ENCODE results near the gene DUSP15. TPM values are rescaled to one million over a fixed set of nuclear protein-coding genes. Genes with fewer than 3 reads are reported as not detected.
"Not testable (repeated sequence)": the region's sequence is repeated elsewhere in the genome, so short reads cannot be mapped to it uniquely, and the experiment has no call there.

Gene DUSP15
- total RNA-seq, 1 donor from 2014 or later = 5.1 TPM

GRCh38 chr20:31819083-31819784 is 51.1 kb downstream of the DUSP15 start, which contains the start of gene MYLK2:
Gene MYLK2 (plus strand): TSS chr20:31819356. CDS start chr20:31819581, 225 bp downstream.
- peaks cover 45% of the 10 kb centered on the region for H3K4me1 ChIP-seq
- TF ChIP-seq CTCF (IDR thresholded peaks at IDR 0.05; ENCODE audit: borderline replicate concordance) = no peak
- intact Hi-C loops (cut with micrococcal nuclease) = no loop called here
- peak; percentile 54 for DNase-seq
- H3K9me3 ChIP-seq (replicated peaks) = no peaks in the 10 kb centered on the region
- no peak within 1 kb of the TSS for H3K4me3 ChIP-seq
- H3K36me3 ChIP-seq = no peaks in the 10 kb centered on the region
- no peaks in the 10 kb centered on the region for H3K27me3 ChIP-seq (ENCODE audit: low read depth)
- H3K27ac ChIP-seq (replicated peaks) = no peak within 1 kb of the TSS

- no peak for TF ChIP-seq CTCF (IDR thresholded peaks at IDR 0.05; ENCODE audit: borderline replicate concordance)
- Histone ChIP-seq H3K4me1 (peaks cover 49% of the 10 kb centered on the region), H3K27ac (replicated peaks) (no peak overlapping the region), H3K27me3 (ENCODE audit: low read depth) (no peaks in the 10 kb centered on the region), H3K36me3 (no peaks in the 10 kb centered on the region), H3K4me3 (no peak overlapping the region), H3K9me3 (replicated peaks) (no peaks in the 10 kb centered on the region)
- no peak for DNase-seq
- intact Hi-C loops (cut with micrococcal nuclease) = no loop called here
These were observed 51.9 kb downstream of the DUSP15 start for GRCh38 chr20:31818376-31818908.

- no peak for DNase-seq
- Histone ChIP-seq H3K27me3 (ENCODE audit: low read depth) (no peaks in the 10 kb centered on the region), H3K9me3 (replicated peaks) (no peaks in the 10 kb centered on the region), H3K27ac (replicated peaks) (no peak overlapping the region), H3K36me3 (no peaks in the 10 kb centered on the region), H3K4me3 (no peak overlapping the region), H3K4me1 (peaks cover 51% of the 10 kb centered on the region)
- TF ChIP-seq CTCF (IDR thresholded peaks at IDR 0.05; ENCODE audit: borderline replicate concordance) = no peak
- intact Hi-C loops (cut with micrococcal nuclease) = no loop called here
These were observed 52.9 kb downstream of the DUSP15 start for GRCh38 chr20:31817461-31817860.

- intact Hi-C loops (cut with micrococcal nuclease) = no loop called here
- no peak for TF ChIP-seq CTCF (IDR thresholded peaks at IDR 0.05; ENCODE audit: borderline replicate concordance)
- H3K27me3 ChIP-seq (ENCODE audit: low read depth) = no peaks in the 10 kb centered on the region
- H3K4me3 ChIP-seq = no peak overlapping the region
- DNase-seq = no peak
- H3K36me3 ChIP-seq = no peaks in the 10 kb centered on the region
- H3K4me1 ChIP-seq = peaks cover 57% of the 10 kb centered on the region
- H3K27ac ChIP-seq (replicated peaks) = peak overlapping the region; percentile 43
- no peaks in the 10 kb centered on the region for H3K9me3 ChIP-seq (replicated peaks)
These were observed 54.1 kb downstream of the DUSP15 start for GRCh38 chr20:31816221-31816620.

- Histone ChIP-seq H3K27ac (replicated peaks) (peak overlapping the region; percentile 43), H3K27me3 (ENCODE audit: low read depth) (no peaks in the 10 kb centered on the region), H3K4me3 (no peak overlapping the region), H3K36me3 (no peaks in the 10 kb centered on the region), H3K4me1 (peaks cover 64% of the 10 kb centered on the region), H3K9me3 (replicated peaks) (no peaks in the 10 kb centered on the region)
- intact Hi-C loops (cut with micrococcal nuclease) = no loop called here
- no peak for TF ChIP-seq CTCF (IDR thresholded peaks at IDR 0.05; ENCODE audit: borderline replicate concordance)
- DNase-seq = no peak
These were observed 54.7 kb downstream of the DUSP15 start for GRCh38 chr20:31815408-31816188.

- peak overlapping the region; percentile 88 for H3K27ac ChIP-seq (replicated peaks)
- peaks cover 62% of the 10 kb centered on the region for H3K4me1 ChIP-seq
- H3K9me3 ChIP-seq (replicated peaks); H3K4me3 ChIP-seq; H3K36me3 ChIP-seq; DNase-seq; H3K27me3 ChIP-seq (ENCODE audit: low read depth); intact Hi-C loops (cut with micrococcal nuclease): not testable (repeated sequence)
These were observed 56.2 kb downstream of the DUSP15 start for GRCh38 chr20:31814142-31814541.

All from left ventricle myocardium inferior (tissue), 1 donor.